Measurements from ENCODE around the gene LRCH4. TPM values are rescaled to one million over a fixed set of nuclear protein-coding genes. Genes with fewer than 3 reads are reported as not detected.

The LRCH4 gene
- total RNA-seq, 2 donors from 2014 or later: 99.8 to 131 TPM

- no peak for TF ChIP-seq CTCF (IDR thresholded peaks at IDR 0.05)
- ATAC-seq (ENCODE audit: insufficient number of reproducible peaks, low FRiP score, low read depth) (no peak), DNase-seq (ENCODE audit: low spot score) (no peak)
- Histone ChIP-seq H3K27me3 (replicated peaks; ENCODE audit: insufficient read depth) (no peaks in the 10 kb centered on the region), H3K36me3 (peaks cover 42% of the 10 kb centered on the region), H3K27ac (no peak overlapping the region), H3K4me1 (ENCODE audit: control insufficient read depth in 1 of 2, low read depth in 2 of 2) (peaks cover 8 to 27% of the 10 kb centered on the region in 2 donors), H3K4me3 (no peak overlapping the region), H3K9me3 (no peaks in the 10 kb centered on the region)
Measured at GRCh38 chr7:100582041-100582579, 3.8 kb downstream of the LRCH4 start.

- Histone ChIP-seq H3K27me3 (replicated peaks; ENCODE audit: insufficient read depth) (no peaks in the 10 kb centered on the region), H3K9me3 (no peaks in the 10 kb centered on the region), H3K27ac (no peak overlapping the region), H3K4me1 (ENCODE audit: control insufficient read depth in 1 of 2, low read depth in 2 of 2) (peaks cover 8 to 25% of the 10 kb centered on the region in 2 donors), H3K36me3 (peaks cover 56% of the 10 kb centered on the region), H3K4me3 (no peak overlapping the region)
- no peak for TF ChIP-seq CTCF (IDR thresholded peaks at IDR 0.05)
- DNase-seq (ENCODE audit: low spot score) (no peak), ATAC-seq (ENCODE audit: insufficient number of reproducible peaks, low FRiP score, low read depth) (no peak)
Measured at GRCh38 chr7:100580466-100581283, 5.3 kb downstream of the LRCH4 start.

DNA sequence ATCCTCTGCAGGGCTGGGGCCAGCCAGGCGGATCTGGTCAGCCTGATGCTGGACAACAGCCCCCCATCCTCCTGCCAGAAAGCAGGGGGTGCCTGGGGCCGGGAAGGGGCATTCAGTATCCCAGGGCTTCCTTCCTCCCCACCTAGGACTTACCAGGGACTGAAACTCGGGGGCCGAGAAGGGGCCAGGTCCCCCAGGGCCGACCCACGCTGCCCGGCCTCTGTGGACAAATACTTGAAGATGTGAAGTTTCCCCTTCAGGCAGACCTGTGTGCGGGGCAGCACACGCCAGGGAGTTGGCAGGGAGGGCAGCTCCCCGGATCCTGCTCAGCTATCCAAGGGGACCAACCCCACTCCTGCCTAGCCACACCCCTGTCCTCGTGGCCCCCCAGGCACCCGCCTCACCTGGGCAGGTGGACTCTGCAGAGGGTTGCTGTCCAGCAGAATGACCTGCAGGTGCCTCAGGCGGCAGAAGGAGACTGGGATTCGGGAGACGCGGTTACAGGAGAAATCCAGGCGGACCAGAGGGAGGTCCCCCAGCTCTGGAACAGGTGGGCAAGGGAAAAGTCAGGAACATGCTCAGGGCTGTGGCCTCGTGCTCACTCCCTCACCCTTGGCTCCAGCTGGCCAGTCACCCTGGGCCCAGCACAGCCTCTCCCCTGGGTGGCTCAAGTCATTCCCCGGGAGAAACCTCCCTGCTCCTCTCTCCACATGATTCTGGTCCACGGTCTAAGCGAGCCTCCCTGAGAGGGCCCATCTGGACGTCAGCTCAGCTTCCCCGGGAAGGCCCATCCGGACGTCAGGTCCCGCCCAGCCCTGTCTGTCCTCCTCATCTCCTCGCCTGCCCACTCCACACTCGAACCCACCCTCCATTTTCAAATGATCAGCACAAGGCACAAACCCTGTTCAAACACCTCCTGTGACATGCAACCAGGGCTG lies 7.4 kb downstream of the LRCH4 start:
- no peak for ATAC-seq (ENCODE audit: insufficient number of reproducible peaks, low FRiP score, low read depth)
- no peak for DNase-seq (ENCODE audit: low spot score)
- Histone ChIP-seq H3K4me3 (no peak overlapping the region), H3K4me1 (ENCODE audit: control insufficient read depth in 1 of 2, low read depth in 2 of 2) (peaks cover 0 to 6% of the 10 kb centered on the region in 2 donors), H3K27me3 (replicated peaks; ENCODE audit: insufficient read depth) (no peaks in the 10 kb centered on the region), H3K36me3 (peaks cover 67% of the 10 kb centered on the region), H3K9me3 (no peaks in the 10 kb centered on the region), H3K27ac (no peak overlapping the region)
- TF ChIP-seq CTCF (IDR thresholded peaks at IDR 0.05): no peak

DNA sequence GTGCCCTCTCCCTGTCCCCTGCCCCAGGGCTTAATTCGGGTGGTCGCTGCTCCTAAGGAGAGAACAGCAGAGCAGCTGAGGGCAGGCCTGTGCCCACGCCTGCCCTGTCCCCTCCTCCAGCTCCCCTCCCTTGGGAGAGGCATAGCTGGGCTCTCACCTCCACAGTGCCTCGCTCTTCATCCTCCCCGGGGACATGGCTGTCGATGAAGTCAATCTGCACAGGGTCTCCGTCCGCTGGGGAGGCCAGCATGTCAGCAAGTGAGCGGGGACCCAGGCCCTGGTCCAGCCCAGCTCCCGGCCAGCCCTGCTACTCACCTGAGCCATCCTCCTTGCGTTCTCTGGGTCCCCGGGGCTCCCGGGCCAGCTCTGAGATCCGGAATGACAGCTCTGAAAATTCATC lies 8.4 kb downstream of the LRCH4 start:
- no peak for TF ChIP-seq CTCF (IDR thresholded peaks at IDR 0.05)
- no peaks in the 10 kb centered on the region for H3K4me1 ChIP-seq (ENCODE audit: control insufficient read depth in 1 of 2, low read depth in 2 of 2)
- no peak overlapping the region for H3K4me3 ChIP-seq
- no peak overlapping the region for H3K27ac ChIP-seq
- no peak for ATAC-seq (ENCODE audit: insufficient number of reproducible peaks, low FRiP score, low read depth)
- H3K9me3 ChIP-seq: no peaks in the 10 kb centered on the region
- DNase-seq (ENCODE audit: low spot score): no peak
- no peaks in the 10 kb centered on the region for H3K27me3 ChIP-seq (replicated peaks; ENCODE audit: insufficient read depth)
- peaks cover 67% of the 10 kb centered on the region for H3K36me3 ChIP-seq

DNA sequence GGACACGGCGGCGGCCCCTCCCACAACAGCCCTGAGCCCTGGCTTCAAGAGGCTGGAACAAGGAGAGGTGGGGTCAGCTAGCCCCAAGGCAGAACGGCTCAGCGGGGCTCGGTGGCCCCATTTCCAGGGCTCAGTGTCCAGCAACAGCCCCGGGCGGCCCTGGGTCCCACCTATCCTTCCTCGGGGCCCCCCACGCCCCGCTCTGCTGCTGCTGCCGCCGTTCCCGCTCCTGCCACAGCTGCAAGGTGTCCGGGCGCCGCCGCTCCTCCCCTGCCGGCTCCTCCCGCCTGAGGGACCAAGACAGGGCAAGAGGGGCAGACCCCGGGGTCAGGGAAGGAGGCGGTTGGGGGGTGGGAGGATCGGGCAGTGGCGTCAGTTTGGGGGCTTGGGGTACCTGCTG lies 8.8 kb downstream of the LRCH4 start:
- DNase-seq (ENCODE audit: low spot score): no peak
- Histone ChIP-seq H3K36me3 (peaks cover 66% of the 10 kb centered on the region), H3K4me1 (ENCODE audit: control insufficient read depth in 1 of 2, low read depth in 2 of 2) (no peaks in the 10 kb centered on the region), H3K27ac (no peak overlapping the region), H3K4me3 (no peak overlapping the region), H3K9me3 (no peaks in the 10 kb centered on the region), H3K27me3 (replicated peaks; ENCODE audit: insufficient read depth) (no peaks in the 10 kb centered on the region)
- no peak for TF ChIP-seq CTCF (IDR thresholded peaks at IDR 0.05)
- no peak for ATAC-seq (ENCODE audit: insufficient number of reproducible peaks, low FRiP score, low read depth)
